Effector memory CD8-positive, alpha-beta T cell (primary cell): Measurements from ENCODE around the gene ICE2.

ENCODE experiments used
- ATAC-seq: fragments of 150-1000 bp; cut with Tn5 transposase; replicated peaks from 2 replicates; pipeline ENCODE4 v1.10.0; 2021; ENCODE audit warnings: mild to moderate bottlenecking, moderate library complexity
- DNase-seq, 3 experiments: peaks; one replicate each; pipeline ENCODE4 v3.0.0; 2021
- H3K27ac Mint-ChIP-seq, 2 donors: one replicate each; pipeline ENCODE4 v1.8.0; 2022; ENCODE audit warnings: mild to moderate bottlenecking in 2 of 2, mixed read lengths in 2 of 2, moderate library complexity in 2 of 2
- H3K27me3 Mint-ChIP-seq, 2 donors: one replicate each; pipeline ENCODE4 v1.8.0; 2022; ENCODE audit warnings: mixed read lengths in 2 of 2
- H3K36me3 Mint-ChIP-seq: one replicate; pipeline ENCODE4 v1.8.0; 2022; ENCODE audit warnings: mild to moderate bottlenecking, moderate library complexity, mixed read lengths; ENCODE audit not compliant: insufficient read depth
- H3K4me1 Mint-ChIP-seq, 2 donors: one replicate each; pipeline ENCODE4 v1.8.0; 2022; ENCODE audit warnings: low read depth in 2 of 2, mixed read lengths in 2 of 2
- H3K4me3 Mint-ChIP-seq, 2 donors: one replicate each; pipeline ENCODE4 v1.8.0; 2022; ENCODE audit warnings: mild to moderate bottlenecking in 2 of 2, mixed read lengths in 2 of 2, moderate library complexity in 2 of 2
- H3K9me3 Mint-ChIP-seq, 2 donors: one replicate each; pipeline ENCODE4 v1.8.0; 2022; ENCODE audit warnings: mixed read lengths in 2 of 2

The ICE2 gene

DNA sequence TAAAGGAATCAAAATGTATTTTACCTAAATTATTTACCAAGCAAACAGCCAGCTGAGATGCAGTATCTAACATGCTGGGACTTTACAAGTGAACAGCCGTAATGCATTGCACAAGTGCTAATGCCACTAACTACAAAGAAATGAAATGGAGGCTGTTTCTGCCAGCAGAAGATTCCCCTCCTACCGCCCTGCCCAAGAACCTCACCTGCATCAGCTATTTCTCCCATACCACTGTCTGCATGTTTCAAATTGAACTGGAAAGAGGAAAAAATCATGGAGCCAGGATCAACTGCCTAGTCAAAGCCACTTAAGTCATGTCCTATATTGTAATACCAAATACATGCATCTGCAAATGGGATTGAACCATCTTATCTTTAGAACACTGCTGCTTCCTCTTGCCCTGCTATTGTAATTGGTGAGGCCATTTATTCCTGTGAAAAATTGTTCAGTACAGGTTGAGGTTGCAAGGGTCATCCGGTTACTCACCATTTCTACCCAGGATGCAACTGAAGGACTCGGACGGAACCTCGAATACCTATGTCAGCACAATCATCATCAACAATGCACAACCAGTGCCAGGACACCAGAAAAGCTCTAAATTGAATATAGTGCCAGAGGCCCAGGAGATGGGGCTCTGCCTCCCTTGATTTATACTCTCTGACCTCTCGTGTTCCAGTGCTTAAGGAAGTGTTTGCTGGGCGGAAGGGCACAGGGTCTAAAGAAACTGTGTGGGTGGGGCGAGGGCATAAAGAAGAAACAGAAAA lies 108.7 kb downstream of the ICE2 start:
- Mint-ChIP-seq H3K27ac (peak overlapping the region; percentile 59 to 75), H3K4me1 (peaks cover 19 to 23% of the 10 kb centered on the region in 2 donors), H3K9me3 (no peaks in the 10 kb centered on the region), H3K4me3 (no peak overlapping the region), H3K36me3 (peaks cover 48% of the 10 kb centered on the region), H3K27me3 (no peaks in the 10 kb centered on the region)
- no peak for DNase-seq
- no peak for ATAC-seq

DNA sequence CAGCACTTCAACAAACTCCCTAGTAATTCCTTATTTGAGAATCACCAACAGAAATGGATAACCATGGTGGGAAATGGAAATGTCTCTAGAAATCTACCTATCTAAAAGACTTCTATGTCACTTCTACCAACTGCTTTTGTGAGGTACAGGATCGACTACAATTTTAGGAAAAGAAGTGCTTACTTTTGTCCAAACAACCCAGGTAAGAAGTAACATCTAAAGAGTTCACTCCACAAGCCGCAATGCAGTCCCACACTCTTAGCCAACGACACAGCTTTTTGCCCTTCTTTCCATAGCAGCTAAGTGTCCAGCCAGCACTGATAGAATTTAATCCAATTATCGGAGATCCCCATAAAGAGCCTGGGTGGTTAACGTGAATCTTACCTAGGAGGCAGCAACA lies 109.2 kb downstream of the ICE2 start:
- Mint-ChIP-seq H3K27me3 (no peaks in the 10 kb centered on the region), H3K36me3 (peaks cover 48% of the 10 kb centered on the region), H3K4me1 (peaks cover 20 to 23% of the 10 kb centered on the region in 2 donors), H3K9me3 (no peaks in the 10 kb centered on the region), H3K4me3 (no peak overlapping the region), H3K27ac (peak overlapping the region in 1 of 2 donors; percentile 75)
- no peak for ATAC-seq
- no peak for DNase-seq
